HepG2 (cell line): ENCODE results near the gene CARD16. TPM values are rescaled to one million over a fixed set of nuclear protein-coding genes. Genes with fewer than 3 reads are reported as not detected.
A peak's percentile ranks its signal among the peaks of the same experiment; 100 is the strongest.

Experiments
- ELF3 ChIP-seq: IDR thresholded peaks from 2 replicates; pipeline ENCODE4 v1.6.1; 2016; ENCODE audit warnings: missing genetic modification reagents, missing compliant biosample characterization
- HNRNPUL1 ChIP-seq: fragments of 200-400 bp; formaldehyde crosslinking; IDR thresholded peaks from 2 replicates; pipeline ENCODE4 v1.6.1; 2017; ENCODE audit warnings: low read depth, mild to moderate bottlenecking, low read length, moderate library complexity
- MXD4 ChIP-seq: IDR thresholded peaks from 2 replicates; pipeline ENCODE4 v1.6.1; 2016; ENCODE audit warnings: mild to moderate bottlenecking, missing biosample characterization, missing genetic modification reagents
- MXI1 ChIP-seq: IDR thresholded peaks from 3 replicates; pipeline ENCODE4 v1.6.1; 2012; ENCODE audit warnings: low read depth, low read length, inconsistent platforms, borderline replicate concordance
- NCOA5 ChIP-seq: sonication (generic); formaldehyde crosslinking; IDR thresholded peaks from 2 replicates; pipeline ENCODE4 v1.4.0; 2020; ENCODE audit warnings: missing genetic modification reagents
- RBM39 ChIP-seq: fragments of 200-400 bp; formaldehyde crosslinking; IDR thresholded peaks from one replicate; pipeline ENCODE4 v1.6.1; 2018; ENCODE audit warnings: antibody characterized with exemption, mild to moderate bottlenecking, low read depth, low read length; ENCODE audit not compliant: poor library complexity, severe bottlenecking
- RORA ChIP-seq: sonication (generic); formaldehyde crosslinking; IDR thresholded peaks from 2 replicates; pipeline ENCODE4 v1.5.0; 2020; ENCODE audit warnings: mild to moderate bottlenecking, missing genetic modification reagents, moderate library complexity
- ZC3H4 ChIP-seq: sonication (generic); formaldehyde crosslinking; IDR thresholded peaks from 2 replicates; pipeline ENCODE4 v1.4.0; 2020; ENCODE audit warnings: missing genetic modification reagents, borderline replicate concordance
- ZKSCAN1 ChIP-seq: fragments of 150-350 bp; IDR thresholded peaks from 2 replicates; pipeline ENCODE4 v1.6.1; 2014; ENCODE audit warnings: low read length
- ZMYM3 ChIP-seq: sonication (generic); formaldehyde crosslinking; IDR thresholded peaks from 2 replicates; pipeline ENCODE4 v1.5.1; 2020; ENCODE audit warnings: mild to moderate bottlenecking, missing genetic modification reagents
- ZNF235 ChIP-seq: sonication (generic); formaldehyde crosslinking; IDR thresholded peaks from 2 replicates; pipeline ENCODE4 v1.8.1; 2023; ENCODE audit warnings: mild to moderate bottlenecking, missing genetic modification reagents, borderline replicate concordance
- ZNF33A ChIP-seq: sonication (generic); formaldehyde crosslinking; IDR thresholded peaks from 2 replicates; pipeline ENCODE4 v1.5.1; 2020; ENCODE audit warnings: missing genetic modification reagents, mild to moderate bottlenecking, moderate library complexity, borderline replicate concordance
- polyA plus RNA-seq, 8 experiments: library from polyadenylated mRNA; depleted of rRNA in 3 of 8; stranded (reverse) in 7 of 8; unstranded in 1 of 8; fragments of >200 nt; fragmentation: Illumina TruSeq in 4 of 8; extraction: Trizol in 4 of 8; gene quantifications; 2 replicates each; pipeline versions ENCODE4 v1.2.1 to v1.2.3, GENCODE V29; 2011 to 2016; ENCODE audit warnings: low read depth in 4 of 8, missing spikeins in 1 of 8, mixed read lengths in 1 of 8; ENCODE audit not compliant: insufficient read depth in 1 of 8
- total RNA-seq, 5 experiments: library from RNA; depleted of rRNA; stranded (reverse); fragments of >200 nt; fragmentation: Illumina TruSeq; extraction: Trizol; gene quantifications; 2 replicates each; pipeline ENCODE4 v1.2.3, GENCODE V29; 2016; ENCODE audit warnings: low read depth in 1 of 5
- TF ChIP-seq, protein P1 (sequence below), 2 experiments: sonication (generic) in 1 of 2; formaldehyde crosslinking in 1 of 2; IDR thresholded peaks; 2 replicates each; pipeline versions ENCODE4 v1.4.0 to v1.6.1; 2016 to 2020; ENCODE audit warnings: borderline replicate concordance in 1 of 2, low read depth in 1 of 2, mild to moderate bottlenecking in 1 of 2, missing genetic modification reagents in 1 of 2
- TF ChIP-seq, protein P2 (sequence below): sonication (generic); formaldehyde crosslinking; IDR thresholded peaks from 2 replicates; pipeline ENCODE4 v1.9.0; 2022; ENCODE audit warnings: missing genetic modification reagents, mild to moderate bottlenecking, borderline replicate concordance
- TF ChIP-seq, protein P3 (sequence below): sonication (generic); formaldehyde crosslinking; conservative IDR thresholded peaks from 2 replicates; pipeline ENCODE4 v1.4.0; 2020; ENCODE audit warnings: missing genetic modification reagents
- TF ChIP-seq, protein P4 (sequence below): sonication (generic); formaldehyde crosslinking; IDR thresholded peaks from 2 replicates; pipeline ENCODE4 v1.4.0; 2020; ENCODE audit warnings: mild to moderate bottlenecking, missing genetic modification reagents

The CARD16 gene
- total and polyA plus RNA-seq, 2 of the 13 experiments (the other 11 are each of a cell fraction or from before 2014, with no cell fraction given) = 0.34 TPM; not detected in 1

GRCh38 chr11:104995001-104995408 lies 50.1 kb downstream of the CARD16 start (continued):
- TF ChIP-seq, protein P1, sequence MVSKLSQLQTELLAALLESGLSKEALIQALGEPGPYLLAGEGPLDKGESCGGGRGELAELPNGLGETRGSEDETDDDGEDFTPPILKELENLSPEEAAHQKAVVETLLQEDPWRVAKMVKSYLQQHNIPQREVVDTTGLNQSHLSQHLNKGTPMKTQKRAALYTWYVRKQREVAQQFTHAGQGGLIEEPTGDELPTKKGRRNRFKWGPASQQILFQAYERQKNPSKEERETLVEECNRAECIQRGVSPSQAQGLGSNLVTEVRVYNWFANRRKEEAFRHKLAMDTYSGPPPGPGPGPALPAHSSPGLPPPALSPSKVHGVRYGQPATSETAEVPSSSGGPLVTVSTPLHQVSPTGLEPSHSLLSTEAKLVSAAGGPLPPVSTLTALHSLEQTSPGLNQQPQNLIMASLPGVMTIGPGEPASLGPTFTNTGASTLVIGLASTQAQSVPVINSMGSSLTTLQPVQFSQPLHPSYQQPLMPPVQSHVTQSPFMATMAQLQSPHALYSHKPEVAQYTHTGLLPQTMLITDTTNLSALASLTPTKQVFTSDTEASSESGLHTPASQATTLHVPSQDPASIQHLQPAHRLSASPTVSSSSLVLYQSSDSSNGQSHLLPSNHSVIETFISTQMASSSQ (IDR thresholded peaks at IDR 0.05; ENCODE audit: low read depth) = no peak
- TF ChIP-seq, protein P1 (CRISPR knock-in tag; IDR thresholded peaks at IDR 0.05; ENCODE audit: borderline replicate concordance) = peak; percentile 49; the same call in 1 of the 2 replicates
- TF ChIP-seq ELF3 (CRISPR knock-in tag) = 0 out of 2 replicates have a peak, but pooled peaks have one; percentile 21
- TF ChIP-seq MXI1 = 0 out of 3 replicates have a peak, but pooled peaks have one; percentile 32
- TF ChIP-seq HNRNPUL1 = no peak
- TF ChIP-seq, protein P2, sequence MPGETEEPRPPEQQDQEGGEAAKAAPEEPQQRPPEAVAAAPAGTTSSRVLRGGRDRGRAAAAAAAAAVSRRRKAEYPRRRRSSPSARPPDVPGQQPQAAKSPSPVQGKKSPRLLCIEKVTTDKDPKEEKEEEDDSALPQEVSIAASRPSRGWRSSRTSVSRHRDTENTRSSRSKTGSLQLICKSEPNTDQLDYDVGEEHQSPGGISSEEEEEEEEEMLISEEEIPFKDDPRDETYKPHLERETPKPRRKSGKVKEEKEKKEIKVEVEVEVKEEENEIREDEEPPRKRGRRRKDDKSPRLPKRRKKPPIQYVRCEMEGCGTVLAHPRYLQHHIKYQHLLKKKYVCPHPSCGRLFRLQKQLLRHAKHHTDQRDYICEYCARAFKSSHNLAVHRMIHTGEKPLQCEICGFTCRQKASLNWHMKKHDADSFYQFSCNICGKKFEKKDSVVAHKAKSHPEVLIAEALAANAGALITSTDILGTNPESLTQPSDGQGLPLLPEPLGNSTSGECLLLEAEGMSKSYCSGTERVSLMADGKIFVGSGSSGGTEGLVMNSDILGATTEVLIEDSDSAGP (CRISPR knock-in tag) = no peak
- no peak for TF ChIP-seq ZC3H4
- TF ChIP-seq ZNF33A = no peak
- 0 out of 2 replicates have a peak, but pooled peaks have one; percentile 31 for TF ChIP-seq MXD4 (CRISPR knock-in tag)
- no peak for TF ChIP-seq RBM39
- TF ChIP-seq RORA (CRISPR knock-in tag) = no peak
- no peak for TF ChIP-seq NCOA5
- TF ChIP-seq, protein P3, sequence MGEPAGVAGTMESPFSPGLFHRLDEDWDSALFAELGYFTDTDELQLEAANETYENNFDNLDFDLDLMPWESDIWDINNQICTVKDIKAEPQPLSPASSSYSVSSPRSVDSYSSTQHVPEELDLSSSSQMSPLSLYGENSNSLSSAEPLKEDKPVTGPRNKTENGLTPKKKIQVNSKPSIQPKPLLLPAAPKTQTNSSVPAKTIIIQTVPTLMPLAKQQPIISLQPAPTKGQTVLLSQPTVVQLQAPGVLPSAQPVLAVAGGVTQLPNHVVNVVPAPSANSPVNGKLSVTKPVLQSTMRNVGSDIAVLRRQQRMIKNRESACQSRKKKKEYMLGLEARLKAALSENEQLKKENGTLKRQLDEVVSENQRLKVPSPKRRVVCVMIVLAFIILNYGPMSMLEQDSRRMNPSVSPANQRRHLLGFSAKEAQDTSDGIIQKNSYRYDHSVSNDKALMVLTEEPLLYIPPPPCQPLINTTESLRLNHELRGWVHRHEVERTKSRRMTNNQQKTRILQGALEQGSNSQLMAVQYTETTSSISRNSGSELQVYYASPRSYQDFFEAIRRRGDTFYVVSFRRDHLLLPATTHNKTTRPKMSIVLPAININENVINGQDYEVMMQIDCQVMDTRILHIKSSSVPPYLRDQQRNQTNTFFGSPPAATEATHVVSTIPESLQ = 0 out of 2 replicates have a peak, but pooled peaks have one; percentile 31
- TF ChIP-seq, protein P4, sequence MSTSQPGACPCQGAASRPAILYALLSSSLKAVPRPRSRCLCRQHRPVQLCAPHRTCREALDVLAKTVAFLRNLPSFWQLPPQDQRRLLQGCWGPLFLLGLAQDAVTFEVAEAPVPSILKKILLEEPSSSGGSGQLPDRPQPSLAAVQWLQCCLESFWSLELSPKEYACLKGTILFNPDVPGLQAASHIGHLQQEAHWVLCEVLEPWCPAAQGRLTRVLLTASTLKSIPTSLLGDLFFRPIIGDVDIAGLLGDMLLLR (CRISPR knock-in tag) = no peak
- no peak for TF ChIP-seq ZKSCAN1
- TF ChIP-seq ZMYM3 (CRISPR knock-in tag) = no peak
- TF ChIP-seq ZNF235 (CRISPR knock-in tag) = no peak
